GM18909 (cell line): ENCODE measurements around the gene USP21.

Experiments used
- ATAC-seq: cut with Tn5 transposase; IDR thresholded peaks from one replicate; pipeline ENCODE4 v1.9.1; 2021; ENCODE audit warnings: mild to moderate bottlenecking; ENCODE audit not compliant: unreplicated experiment, poor library complexity

USP21 gene

GRCh38 chr1:161190962-161191521 is 31.7 kb downstream of the USP21 start:
- no peak for ATAC-seq

DNA sequence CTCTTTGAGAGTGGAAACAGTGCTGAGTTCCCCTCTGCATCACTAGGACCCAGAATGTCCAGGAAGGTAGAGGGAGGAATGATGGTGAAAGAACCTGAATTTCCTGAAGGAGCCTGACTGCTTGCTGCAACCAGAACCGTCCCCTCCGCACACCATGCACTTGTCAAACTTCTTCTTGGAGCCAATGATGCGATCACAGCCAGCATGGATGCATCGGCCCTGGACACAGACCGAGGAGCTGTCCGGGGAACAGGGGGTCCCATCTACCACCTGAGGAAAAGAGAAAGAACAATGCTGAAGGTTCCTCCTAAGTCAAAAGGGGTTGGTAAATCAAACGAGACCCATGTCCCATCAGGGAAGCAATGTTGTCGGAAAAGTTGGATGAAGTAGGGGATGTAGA is 32.7 kb downstream of the USP21 start:
- ATAC-seq = no peak

DNA sequence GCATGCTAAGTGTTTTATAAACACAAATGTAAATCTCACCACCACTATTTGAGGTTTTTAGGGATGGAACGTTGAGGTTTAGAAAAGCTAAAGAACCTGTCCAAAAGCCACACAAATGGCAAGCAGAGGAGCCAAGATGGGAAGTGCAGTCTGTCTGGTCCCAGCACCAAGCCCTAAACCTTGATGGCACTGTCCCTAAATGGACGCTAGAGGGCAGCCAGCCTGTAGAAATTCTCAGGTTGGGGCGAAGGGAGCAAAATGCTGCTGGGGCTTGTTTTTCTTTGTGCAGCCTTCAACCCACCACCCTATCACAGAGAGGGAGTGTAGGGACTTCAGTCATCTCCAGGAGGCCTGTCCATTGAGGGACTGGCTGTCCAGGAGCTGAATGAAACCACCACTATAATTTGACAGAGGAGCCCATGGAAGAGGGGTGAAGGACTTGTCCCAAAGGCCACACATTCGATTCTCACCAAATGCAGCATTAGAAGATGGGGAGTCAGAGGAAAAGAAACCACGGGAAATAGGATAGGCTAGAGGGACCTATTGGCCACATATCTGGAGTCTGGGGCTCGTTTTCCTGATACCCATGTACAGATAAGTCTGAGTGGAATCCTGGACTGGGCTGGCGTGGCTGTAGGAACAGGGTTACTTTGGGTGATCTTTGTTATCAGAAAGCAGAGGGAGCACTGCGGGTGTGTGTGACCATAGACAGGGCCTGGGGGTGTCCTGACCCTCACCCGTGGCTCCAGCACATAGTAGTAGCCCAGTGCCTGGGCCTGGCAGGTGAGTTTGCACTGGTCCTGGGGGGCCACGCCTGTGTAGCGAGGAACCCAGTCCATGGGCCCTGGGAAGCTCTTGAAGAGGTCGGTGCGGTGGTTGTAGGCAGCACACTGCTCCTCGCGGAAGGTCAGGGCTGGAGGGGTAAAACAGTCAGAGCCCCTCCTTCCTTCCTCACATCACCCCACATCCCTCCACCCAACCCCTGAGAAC is 33.5 kb downstream of the USP21 start:
- ATAC-seq = no peak

DNA sequence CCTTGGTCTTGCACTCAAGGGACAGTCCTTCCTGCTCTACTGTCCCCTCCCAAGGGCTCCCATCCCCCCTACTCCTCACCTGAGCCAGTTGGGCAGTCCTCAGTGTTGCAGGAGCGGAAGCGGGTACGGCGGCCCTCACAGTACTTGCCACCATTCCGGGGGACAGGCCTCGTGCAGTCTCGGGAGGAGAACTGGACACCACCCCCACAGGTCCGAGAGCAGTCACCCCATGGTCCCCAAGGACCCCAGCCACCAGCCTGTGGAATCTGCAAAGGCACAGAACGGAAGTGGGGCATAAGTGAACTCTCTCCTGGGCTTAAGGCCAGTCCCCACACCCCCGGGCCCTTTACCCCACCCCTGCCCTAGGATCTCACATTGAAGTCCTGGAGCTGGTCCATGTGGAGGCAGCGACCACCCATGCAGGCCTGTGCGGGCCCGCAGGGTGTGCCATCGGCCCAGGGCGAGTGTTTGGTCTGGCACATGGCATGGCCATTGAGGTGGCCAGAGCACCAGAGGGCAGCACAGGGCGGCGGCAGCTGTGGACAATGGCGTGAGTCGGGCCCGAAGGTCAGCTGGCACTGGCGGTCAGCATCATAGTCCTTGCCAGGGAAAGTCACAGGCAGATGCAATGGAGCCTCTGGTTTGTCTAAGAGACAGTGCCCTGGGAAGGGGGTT is 34.4 kb downstream of the USP21 start:
- ATAC-seq = no peak

GRCh38 chr1:161195171-161195570 is 35.9 kb downstream of the USP21 start:
- peak; percentile 56 for ATAC-seq

DNA sequence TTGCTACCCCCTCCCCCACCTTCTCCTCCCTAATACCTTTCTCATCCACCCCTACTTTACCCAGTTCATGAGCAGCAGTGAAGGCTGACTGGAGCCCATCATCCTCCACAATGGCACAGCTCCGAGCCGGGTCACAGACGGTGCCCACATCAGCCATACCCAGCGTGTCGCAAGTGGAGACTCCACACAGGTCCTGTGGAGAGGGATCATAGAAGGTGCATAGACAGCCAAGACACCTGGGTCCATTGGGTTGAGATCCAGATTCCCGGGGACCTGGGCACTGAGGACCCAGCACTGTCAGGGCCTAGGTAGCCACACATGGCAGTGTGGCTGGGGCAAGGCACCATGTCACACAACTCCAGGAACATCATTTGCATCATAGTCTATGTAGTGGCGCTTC is 36.8 kb downstream of the USP21 start:
- ATAC-seq = no peak

GRCh38 chr1:161196521-161197451 is 37.5 kb downstream of the USP21 start:
- no peak for ATAC-seq

DNA sequence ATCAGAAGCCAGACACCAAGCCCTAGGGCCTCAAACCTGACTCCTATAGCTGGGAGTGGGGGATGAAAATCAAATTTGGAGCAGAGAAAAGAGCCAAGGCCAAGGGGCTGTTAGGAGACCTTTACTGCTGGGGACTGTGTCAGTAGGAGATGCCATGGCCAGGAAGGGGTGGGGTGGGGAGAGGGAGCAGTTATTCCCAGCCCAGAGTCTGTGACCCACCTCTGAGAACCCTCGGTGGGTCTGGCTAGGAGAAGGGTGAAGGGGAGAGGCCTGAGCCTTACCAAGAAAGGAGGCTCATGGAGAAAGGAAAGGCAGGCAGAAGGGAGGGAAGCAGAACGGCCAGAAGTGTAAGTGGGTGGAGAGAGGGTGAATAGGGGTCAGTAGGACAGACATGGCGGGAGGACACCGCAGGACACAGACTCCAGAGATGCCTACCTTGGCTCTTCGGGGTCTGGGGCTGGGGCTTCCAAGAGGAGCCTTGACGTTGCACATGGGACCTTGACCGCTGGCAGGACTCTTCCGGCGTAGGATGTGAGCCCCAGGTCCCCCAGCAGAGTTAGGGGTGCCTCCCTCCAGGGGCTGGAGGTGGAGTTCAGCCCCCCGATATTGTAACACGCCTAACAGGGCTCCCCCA is 38.4 kb downstream of the USP21 start:
- ATAC-seq = no peak

DNA sequence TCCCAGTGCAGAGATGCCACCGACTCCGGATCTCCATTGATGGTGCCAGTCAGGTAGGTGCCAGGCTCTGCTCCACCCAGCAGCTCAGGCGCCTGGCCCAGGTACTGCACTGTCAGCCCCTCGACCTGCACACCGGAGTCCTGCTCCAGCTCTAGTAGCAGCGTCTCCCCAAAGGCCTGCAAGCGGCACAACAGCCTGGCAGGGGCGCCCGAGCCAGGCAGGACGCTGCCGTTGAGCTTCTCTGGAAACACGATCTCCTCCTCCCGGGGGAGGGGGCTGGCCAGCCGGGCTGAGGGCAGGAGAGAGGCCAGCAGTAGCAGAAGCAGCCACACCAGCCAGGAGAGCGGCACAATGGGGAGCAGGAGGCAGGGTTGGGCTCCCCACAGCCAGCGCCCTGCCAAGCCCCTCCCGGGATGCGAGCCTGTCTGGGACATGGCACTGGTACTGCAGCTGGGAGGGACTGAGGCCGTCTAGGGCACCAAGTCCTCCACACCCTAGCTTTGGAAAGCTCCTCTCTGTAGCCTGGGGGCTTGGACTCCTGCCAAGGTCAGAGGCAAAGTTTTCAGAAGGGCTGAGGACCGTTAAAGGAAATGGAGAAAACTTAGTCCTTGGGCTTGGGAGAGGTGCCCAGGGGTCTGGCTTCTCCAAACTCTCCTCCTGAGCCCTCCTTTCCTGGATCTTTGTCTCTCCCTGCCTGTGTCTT is 39.0 kb downstream of the USP21 start:
- no peak for ATAC-seq

DNA sequence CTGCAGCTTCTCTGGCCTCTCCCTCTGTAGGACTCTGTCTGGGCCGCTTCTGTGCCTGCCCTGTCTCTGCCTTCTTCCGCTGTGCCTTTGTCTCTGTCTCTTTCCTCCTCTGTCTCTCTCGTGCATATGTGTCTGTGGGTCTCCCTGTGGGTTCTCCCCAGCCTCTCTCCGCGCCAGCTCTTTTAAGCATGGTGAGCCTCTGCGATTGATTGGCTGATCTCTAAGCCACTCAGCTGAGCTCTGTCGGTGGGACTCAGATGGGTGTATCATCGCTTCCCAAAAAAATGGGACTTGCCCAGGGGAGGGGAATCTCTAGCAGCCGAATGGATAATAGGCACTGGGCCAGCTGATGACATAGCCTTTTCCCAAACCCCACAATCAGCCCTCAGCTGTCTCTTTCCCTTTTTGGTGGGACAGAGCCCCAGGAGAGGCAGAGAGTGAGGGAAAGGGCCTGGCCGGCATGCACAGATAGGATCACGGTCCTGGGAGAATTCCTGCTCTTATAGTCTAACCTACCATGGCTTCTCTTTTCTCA is 39.7 kb downstream of the USP21 start, which contains the start of gene ADAMTS4:
ADAMTS4 (minus strand) TSS at position 158 of the 535 bp plus-strand sequence. CDS start 427 bp downstream, outside the sequence.
- ATAC-seq = no peak

DNA sequence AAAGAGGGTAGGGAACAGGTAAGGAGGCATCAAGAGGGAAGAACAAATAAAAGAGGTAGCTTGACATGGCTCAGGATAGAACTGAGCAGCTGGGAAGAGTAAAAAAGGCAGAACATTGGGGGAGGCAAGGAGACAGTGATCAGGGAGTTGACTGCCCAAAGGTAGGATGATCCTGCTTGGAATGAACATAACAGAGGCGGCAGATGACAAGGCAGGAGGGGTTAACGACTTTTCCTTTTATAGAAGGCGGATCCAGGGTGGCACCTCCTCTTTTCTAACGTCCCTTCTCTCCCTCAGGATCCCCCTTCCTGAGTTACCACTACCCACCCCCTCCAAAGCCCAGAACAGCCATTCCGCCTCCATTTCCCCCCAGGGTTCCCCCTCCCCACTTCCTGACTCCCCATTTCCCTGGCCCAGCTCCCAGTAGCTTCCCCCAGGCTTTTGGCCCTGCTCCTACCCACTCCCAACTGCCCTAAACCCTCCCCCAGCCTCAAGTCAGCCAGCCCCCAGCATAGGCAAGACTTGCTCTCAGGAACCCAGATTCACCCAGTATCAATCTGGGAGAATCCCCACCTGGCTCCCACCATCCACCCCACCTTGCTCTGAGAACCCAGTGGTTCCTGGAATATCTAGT is 40.3 kb downstream of the USP21 start:
- no peak for ATAC-seq

- no peak for ATAC-seq
Observed at GRCh38 chr1:161200421-161200991, 41.2 kb downstream of the USP21 start.

GRCh38 chr1:161200992-161201835 is 41.9 kb downstream of the USP21 start:
- ATAC-seq = no peak

DNA sequence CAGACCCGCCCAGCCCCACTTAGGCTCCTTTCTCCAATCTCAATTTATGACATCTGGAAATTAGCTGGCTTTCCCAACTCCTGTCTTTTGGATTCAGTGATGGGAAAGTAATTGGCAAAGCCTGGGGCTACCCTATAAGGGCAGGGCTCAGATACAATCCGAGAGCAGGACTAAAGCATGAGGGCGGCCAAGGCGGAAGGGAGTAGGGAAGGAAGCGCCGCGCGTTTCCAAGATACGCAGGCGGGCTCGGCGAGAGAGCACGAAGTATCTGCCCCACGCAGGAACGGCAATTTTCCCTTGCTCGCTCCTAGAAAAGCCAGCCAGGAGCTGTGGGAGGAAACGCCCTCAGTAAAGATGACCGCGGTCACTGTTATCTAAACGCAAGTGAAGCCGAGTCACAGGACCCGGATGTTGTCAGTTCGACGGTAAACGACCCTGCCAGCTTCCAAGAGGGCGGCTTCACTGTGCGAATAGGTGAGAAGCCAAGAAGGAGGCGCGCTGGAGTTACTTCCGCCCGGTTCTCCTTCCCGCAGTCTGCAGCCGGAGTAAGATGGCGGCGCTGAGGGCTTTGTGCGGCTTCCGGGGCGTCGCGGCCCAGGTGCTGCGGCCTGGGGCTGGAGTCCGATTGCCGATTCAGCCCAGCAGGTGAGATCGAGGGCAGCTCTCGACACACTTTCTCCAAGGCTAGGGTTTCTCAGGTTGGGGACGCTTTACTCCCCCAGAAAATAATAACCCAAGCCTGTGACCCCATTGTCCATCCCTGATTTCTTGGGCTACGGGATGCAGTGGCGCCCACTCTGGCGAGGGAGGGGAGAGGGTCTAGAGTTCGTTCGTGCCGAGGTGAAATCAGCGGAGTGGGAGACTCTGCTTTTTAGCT is 42.8 kb downstream of the USP21 start, which contains the start of gene NDUFS2:
NDUFS2 (plus strand) TSS at position 532 of the 877 bp plus-strand sequence; CDS start at position 551, 19 bp downstream.
- ATAC-seq = peak; percentile 96

- no peak for ATAC-seq
Observed at GRCh38 chr1:161206411-161207140, 47.3 kb downstream of the USP21 start.
